HFFc6 (cell line): ENCODE data around the gene DENND11. TPM values are rescaled to one million over a fixed set of nuclear protein-coding genes. Genes with fewer than 3 reads are reported as not detected.

Experiments
- DNase-seq: peaks from one replicate; pipeline ENCODE4 v3.0.0-alpha.2; 2018
- H3K27ac Mint-ChIP-seq: 2 replicates; pipeline ENCODE4 v1.8.0; 2020; ENCODE audit warnings: mild to moderate bottlenecking, mixed read lengths
- H3K27me3 Mint-ChIP-seq: 2 replicates; pipeline ENCODE4 v1.8.0; 2021; ENCODE audit warnings: mild to moderate bottlenecking, moderate library complexity, mixed read lengths; ENCODE audit not compliant: insufficient read depth
- H3K36me3 Mint-ChIP-seq: 2 replicates; pipeline ENCODE4 v1.8.0; 2021; ENCODE audit warnings: low read depth, mixed read lengths
- H3K4me1 Mint-ChIP-seq: 2 replicates; pipeline ENCODE4 v1.8.0; 2020; ENCODE audit warnings: low read depth, mixed read lengths
- H3K4me3 Mint-ChIP-seq: 2 replicates; pipeline ENCODE4 v1.8.0; 2020; ENCODE audit warnings: mild to moderate bottlenecking, moderate library complexity, mixed read lengths
- H3K9me3 Mint-ChIP-seq: 2 replicates; pipeline ENCODE4 v1.8.0; 2020; ENCODE audit warnings: mild to moderate bottlenecking, mixed read lengths
- CTCF ChIP-seq: fragments of 200-600 bp; sonication (generic); IDR thresholded peaks from 2 replicates; pipeline ENCODE4 v1.5.0; 2021; ENCODE audit warnings: antibody characterized with exemption, mild to moderate bottlenecking
- total RNA-seq, 6 experiments: library from RNA; stranded (reverse); fragmentation: NEBNext Ultra II Directional; extraction: Animal tissue kit (Norgen Biotek cat#: 25700); gene quantifications; 2 replicates in 1 of 6; 3 replicates in 5 of 6; pipeline ENCODE4 v1.2.3, GENCODE V29; 2021

Gene DENND11
- total RNA-seq, 6 experiments from 2014 or later = 3.4 to 3.8 (median 3.6) TPM

- no peaks in the 10 kb centered on the region for H3K9me3 Mint-ChIP-seq
- peaks cover 13% of the 10 kb centered on the region for H3K27me3 Mint-ChIP-seq
- no peak within 1 kb of the TSS for H3K4me3 Mint-ChIP-seq
- no peak within 1 kb of the TSS for H3K27ac Mint-ChIP-seq
- no peak for TF ChIP-seq CTCF
- no peak for DNase-seq
- H3K36me3 Mint-ChIP-seq = no peaks in the 10 kb centered on the region
- peaks cover 15% of the 10 kb centered on the region for H3K4me1 Mint-ChIP-seq
These were observed 6.4 kb upstream of the DENND11 start, which contains the start of gene WEE2 for GRCh38 chr7:141708351-141708750. TSS of gene WEE2 (plus strand) at chr7:141708353. CDS start at chr7:141708759, 406 bp downstream.

GRCh38 chr7:141706239-141707064 lies 4.5 kb upstream of the DENND11 start:
- H3K27ac Mint-ChIP-seq = no peak overlapping the region
- peaks cover 14% of the 10 kb centered on the region for H3K27me3 Mint-ChIP-seq
- H3K4me1 Mint-ChIP-seq = peaks cover 21% of the 10 kb centered on the region
- no peaks in the 10 kb centered on the region for H3K36me3 Mint-ChIP-seq
- H3K4me3 Mint-ChIP-seq = no peak overlapping the region
- no peak for TF ChIP-seq CTCF
- H3K9me3 Mint-ChIP-seq = no peaks in the 10 kb centered on the region
- DNase-seq = no peak

GRCh38 chr7:141704741-141705140 lies 2.8 kb upstream of the DENND11 start:
- Mint-ChIP-seq H3K27ac (peak overlapping the region; percentile 42; the same call in 1 of the 2 replicates), H3K9me3 (no peaks in the 10 kb centered on the region), H3K36me3 (no peaks in the 10 kb centered on the region), H3K27me3 (peaks cover 16% of the 10 kb centered on the region), H3K4me1 (peaks cover 33% of the 10 kb centered on the region), H3K4me3 (no peak overlapping the region)
- DNase-seq = no peak
- TF ChIP-seq CTCF = no peak

- TF ChIP-seq CTCF = no peak
- Mint-ChIP-seq H3K27ac (no peak overlapping the region), H3K27me3 (peaks cover 16% of the 10 kb centered on the region), H3K36me3 (no peaks in the 10 kb centered on the region), H3K9me3 (no peaks in the 10 kb centered on the region), H3K4me3 (no peak overlapping the region), H3K4me1 (peaks cover 33% of the 10 kb centered on the region)
- DNase-seq = no peak
These were observed 2.1 kb upstream of the DENND11 start for GRCh38 chr7:141704112-141704511.

GRCh38 chr7:141702892-141703291 lies 926 bp upstream of the DENND11 start:
- Mint-ChIP-seq H3K4me1 (peaks cover 38% of the 10 kb centered on the region), H3K4me3 (peak overlapping the region; percentile 78; the same call in 1 of the 2 replicates), H3K27ac (no peak overlapping the region), H3K36me3 (no peaks in the 10 kb centered on the region), H3K27me3 (peaks cover 16% of the 10 kb centered on the region), H3K9me3 (no peaks in the 10 kb centered on the region)
- TF ChIP-seq CTCF = no peak
- no peak for DNase-seq
